ENCODE results near the gene SNX7.

SNX7 gene

GRCh38 chr1:98732985-98733781, 71.7 kb downstream of the SNX7 start:
- WGBS = 85% methylated on average over 7 of the region's 9 CpGs

GRCh38 chr1:98733782-98734112, 72.2 kb downstream of the SNX7 start:
- H3K27me3 ChIP-seq (ENCODE audit: insufficient read depth, low read length) = no peaks in the 10 kb centered on the region
- no peak overlapping the region for H3K27ac ChIP-seq (ENCODE audit: low read depth, low read length)
- no peaks in the 10 kb centered on the region for H3K9me3 ChIP-seq (ENCODE audit: insufficient read depth, low read depth, low read length)
- H3K9ac ChIP-seq (ENCODE audit: low read depth, low read length) = no peak overlapping the region
- H3K36me3 ChIP-seq (ENCODE audit: insufficient read depth, low read length) = no peaks in the 10 kb centered on the region
- H3K4me3 ChIP-seq (ENCODE audit: low read length) = no peak overlapping the region
- 0 out of 2 replicates have a peak, but pooled peaks cover 5% of the 10 kb centered on the region for H3K4me1 ChIP-seq (ENCODE audit: insufficient read depth, low read length)

More at GRCh38 chr1:98732985-98733781, 71.7 kb downstream of the SNX7 start:
- H3K9ac ChIP-seq (ENCODE audit: low read depth, low read length) = no peak overlapping the region
- no peak overlapping the region for H3K4me3 ChIP-seq (ENCODE audit: low read length)
- H3K4me1 ChIP-seq (ENCODE audit: insufficient read depth, low read length) = 0 out of 2 replicates have a peak, but pooled peaks cover 5% of the 10 kb centered on the region
- H3K27me3 ChIP-seq (ENCODE audit: insufficient read depth, low read length) = no peaks in the 10 kb centered on the region
- no peaks in the 10 kb centered on the region for H3K36me3 ChIP-seq (ENCODE audit: insufficient read depth, low read length)
- no peak overlapping the region for H3K27ac ChIP-seq (ENCODE audit: low read depth, low read length)
- no peaks in the 10 kb centered on the region for H3K9me3 ChIP-seq (ENCODE audit: insufficient read depth, low read depth, low read length)

GRCh38 chr1:98735756-98736155, 74.2 kb downstream of the SNX7 start:
- H3K4me1 ChIP-seq (ENCODE audit: insufficient read depth, low read length) = 0 out of 2 replicates have a peak, but pooled peaks cover 5% of the 10 kb centered on the region
- no peaks in the 10 kb centered on the region for H3K27me3 ChIP-seq (ENCODE audit: insufficient read depth, low read length)
- H3K27ac ChIP-seq (ENCODE audit: low read depth, low read length) = no peak overlapping the region
- no peaks in the 10 kb centered on the region for H3K9me3 ChIP-seq (ENCODE audit: insufficient read depth, low read depth, low read length)
- H3K36me3 ChIP-seq (ENCODE audit: insufficient read depth, low read length) = no peaks in the 10 kb centered on the region
- H3K4me3 ChIP-seq (ENCODE audit: low read length) = no peak overlapping the region
- no peak overlapping the region for H3K9ac ChIP-seq (ENCODE audit: low read depth, low read length)

GRCh38 chr1:98737835-98738234, 76.3 kb downstream of the SNX7 start:
- no peaks in the 10 kb centered on the region for H3K36me3 ChIP-seq (ENCODE audit: insufficient read depth, low read length)
- no peaks in the 10 kb centered on the region for H3K27me3 ChIP-seq (ENCODE audit: insufficient read depth, low read length)

GRCh38 chr1:98739762-98740161, 78.2 kb downstream of the SNX7 start:
- Histone ChIP-seq H3K27me3 (ENCODE audit: insufficient read depth, low read length) (no peaks in the 10 kb centered on the region), H3K27ac (ENCODE audit: low read depth, low read length) (no peak overlapping the region), H3K9ac (ENCODE audit: low read depth, low read length) (no peak overlapping the region), H3K4me1 (ENCODE audit: insufficient read depth, low read length) (no peaks in the 10 kb centered on the region), H3K36me3 (ENCODE audit: insufficient read depth, low read length) (no peaks in the 10 kb centered on the region), H3K9me3 (ENCODE audit: insufficient read depth, low read depth, low read length) (no peaks in the 10 kb centered on the region), H3K4me3 (ENCODE audit: low read length) (no peak overlapping the region)
- WGBS = 93% methylated on average over 1 of the region's 1 CpG

More at GRCh38 chr1:98737835-98738234, 76.3 kb downstream of the SNX7 start:
- Histone ChIP-seq H3K9ac (ENCODE audit: low read depth, low read length) (no peak overlapping the region), H3K9me3 (ENCODE audit: insufficient read depth, low read depth, low read length) (no peaks in the 10 kb centered on the region), H3K4me1 (ENCODE audit: insufficient read depth, low read length) (no peaks in the 10 kb centered on the region), H3K27ac (ENCODE audit: low read depth, low read length) (no peak overlapping the region), H3K4me3 (ENCODE audit: low read length) (no peak overlapping the region)

- Histone ChIP-seq H3K4me1 (ENCODE audit: insufficient read depth, low read length) (no peaks in the 10 kb centered on the region), H3K27ac (ENCODE audit: low read depth, low read length) (no peak overlapping the region), H3K27me3 (ENCODE audit: insufficient read depth, low read length) (no peaks in the 10 kb centered on the region), H3K36me3 (ENCODE audit: insufficient read depth, low read length) (no peaks in the 10 kb centered on the region), H3K4me3 (ENCODE audit: low read length) (no peak overlapping the region), H3K9me3 (ENCODE audit: insufficient read depth, low read depth, low read length) (no peaks in the 10 kb centered on the region), H3K9ac (ENCODE audit: low read depth, low read length) (no peak overlapping the region)
- 100% methylated on average over 1 of the region's 1 CpG for WGBS
These were observed 79.6 kb downstream of the SNX7 start for GRCh38 chr1:98741164-98741563.

GRCh38 chr1:98749152-98749756, 87.7 kb downstream of the SNX7 start:
- H3K27ac ChIP-seq (ENCODE audit: low read depth, low read length) = no peak overlapping the region
- no CpG with 5 or more reads among the region's 2 CpGs for WGBS

GRCh38 chr1:98754176-98754575, 92.7 kb downstream of the SNX7 start:
- Histone ChIP-seq H3K9ac (ENCODE audit: low read depth, low read length) (no peak overlapping the region), H3K4me3 (ENCODE audit: low read length) (no peak overlapping the region), H3K36me3 (ENCODE audit: insufficient read depth, low read length) (no peaks in the 10 kb centered on the region), H3K27me3 (ENCODE audit: insufficient read depth, low read length) (no peaks in the 10 kb centered on the region), H3K9me3 (ENCODE audit: insufficient read depth, low read depth, low read length) (no peaks in the 10 kb centered on the region), H3K27ac (ENCODE audit: low read depth, low read length) (no peak overlapping the region), H3K4me1 (ENCODE audit: insufficient read depth, low read length) (no peaks in the 10 kb centered on the region)
- no CpG with 5 or more reads among the region's 1 CpG for WGBS

More at GRCh38 chr1:98749152-98749756, 87.7 kb downstream of the SNX7 start:
- H3K9ac ChIP-seq (ENCODE audit: low read depth, low read length) = no peak overlapping the region
- H3K4me1 ChIP-seq (ENCODE audit: insufficient read depth, low read length) = no peaks in the 10 kb centered on the region
- H3K27me3 ChIP-seq (ENCODE audit: insufficient read depth, low read length) = no peaks in the 10 kb centered on the region
- no peaks in the 10 kb centered on the region for H3K9me3 ChIP-seq (ENCODE audit: insufficient read depth, low read depth, low read length)
- H3K4me3 ChIP-seq (ENCODE audit: low read length) = no peak overlapping the region
- no peaks in the 10 kb centered on the region for H3K36me3 ChIP-seq (ENCODE audit: insufficient read depth, low read length)

- WGBS = 84% methylated on average over 3 of the region's 4 CpGs
- Histone ChIP-seq H3K9me3 (ENCODE audit: insufficient read depth, low read depth, low read length) (no peaks in the 10 kb centered on the region), H3K4me1 (ENCODE audit: insufficient read depth, low read length) (no peaks in the 10 kb centered on the region), H3K4me3 (ENCODE audit: low read length) (no peak overlapping the region), H3K27ac (ENCODE audit: low read depth, low read length) (no peak overlapping the region), H3K36me3 (ENCODE audit: insufficient read depth, low read length) (no peaks in the 10 kb centered on the region), H3K9ac (ENCODE audit: low read depth, low read length) (no peak overlapping the region), H3K27me3 (ENCODE audit: insufficient read depth, low read length) (no peaks in the 10 kb centered on the region)
These were observed 99.8 kb downstream of the SNX7 start for GRCh38 chr1:98761219-98761865.

- H3K4me1 ChIP-seq (ENCODE audit: insufficient read depth, low read length) = no peaks in the 10 kb centered on the region
- no peaks in the 10 kb centered on the region for H3K36me3 ChIP-seq (ENCODE audit: insufficient read depth, low read length)
- no peak overlapping the region for H3K27ac ChIP-seq (ENCODE audit: low read depth, low read length)
- no peak overlapping the region for H3K9ac ChIP-seq (ENCODE audit: low read depth, low read length)
- no peaks in the 10 kb centered on the region for H3K9me3 ChIP-seq (ENCODE audit: insufficient read depth, low read depth, low read length)
- no peak overlapping the region for H3K4me3 ChIP-seq (ENCODE audit: low read length)
- WGBS = 84% methylated on average over 3 of the region's 3 CpGs
- no peaks in the 10 kb centered on the region for H3K27me3 ChIP-seq (ENCODE audit: insufficient read depth, low read length)
These were observed 102.1 kb downstream of the SNX7 start for GRCh38 chr1:98763488-98764150.

GRCh38 chr1:98764485-98764884, 103.0 kb downstream of the SNX7 start:
- no peak overlapping the region for H3K4me3 ChIP-seq (ENCODE audit: low read length)
- H3K4me1 ChIP-seq (ENCODE audit: insufficient read depth, low read length) = no peaks in the 10 kb centered on the region
- WGBS = 50% methylated on average over 1 of the region's 1 CpG
- H3K9ac ChIP-seq (ENCODE audit: low read depth, low read length) = no peak overlapping the region
- no peaks in the 10 kb centered on the region for H3K9me3 ChIP-seq (ENCODE audit: insufficient read depth, low read depth, low read length)
- no peaks in the 10 kb centered on the region for H3K36me3 ChIP-seq (ENCODE audit: insufficient read depth, low read length)
- H3K27me3 ChIP-seq (ENCODE audit: insufficient read depth, low read length) = no peaks in the 10 kb centered on the region
- H3K27ac ChIP-seq (ENCODE audit: low read depth, low read length) = no peak overlapping the region
